Inferior parietal cortex (tissue), 1 donor: Measurements from ENCODE around the gene GPRC5A.
A peak's percentile ranks its signal among the peaks of the same experiment; 100 is the strongest.

Experiments
- DNase-seq: peaks from one replicate; pipeline ENCODE4 v3.0.0-alpha.2; 2016; ENCODE audit errors: extremely low spot score

Gene GPRC5A

GRCh38 chr12:12941450-12942350 is 50.3 kb downstream of the GPRC5A start:
- DNase-seq = no peak

DNA sequence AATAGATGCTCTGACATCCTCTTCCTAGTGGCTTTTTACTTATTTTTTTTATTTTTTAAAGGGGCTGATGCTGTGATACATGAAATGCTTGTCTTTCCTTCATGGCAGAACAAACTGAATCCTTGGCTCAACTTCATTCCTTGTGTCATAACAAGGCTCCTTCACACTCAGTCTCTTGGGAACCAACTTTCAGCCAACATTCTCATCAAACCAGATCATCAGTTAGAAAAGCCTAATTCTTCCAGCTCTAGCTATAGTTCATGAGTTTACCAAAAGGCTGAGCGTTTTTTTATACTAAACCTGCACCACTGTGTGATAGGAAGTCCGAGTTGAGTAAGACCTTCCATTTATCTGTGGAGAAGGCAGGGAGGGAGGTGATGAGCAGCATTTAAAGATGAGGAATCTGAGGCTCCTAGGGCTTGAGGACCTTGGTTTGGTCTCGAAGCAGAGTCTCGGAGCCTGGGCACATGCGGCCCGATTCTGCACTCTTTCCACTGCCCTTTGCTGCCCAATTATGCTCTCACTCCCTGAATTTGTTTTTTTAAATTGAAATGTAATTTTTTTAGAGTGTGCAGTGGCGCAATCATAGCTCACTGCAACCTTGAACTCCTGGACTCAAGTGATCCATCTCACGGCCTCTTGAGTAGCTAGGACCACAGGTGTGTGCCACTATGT is 52.4 kb downstream of the GPRC5A start:
- no peak for DNase-seq

DNA sequence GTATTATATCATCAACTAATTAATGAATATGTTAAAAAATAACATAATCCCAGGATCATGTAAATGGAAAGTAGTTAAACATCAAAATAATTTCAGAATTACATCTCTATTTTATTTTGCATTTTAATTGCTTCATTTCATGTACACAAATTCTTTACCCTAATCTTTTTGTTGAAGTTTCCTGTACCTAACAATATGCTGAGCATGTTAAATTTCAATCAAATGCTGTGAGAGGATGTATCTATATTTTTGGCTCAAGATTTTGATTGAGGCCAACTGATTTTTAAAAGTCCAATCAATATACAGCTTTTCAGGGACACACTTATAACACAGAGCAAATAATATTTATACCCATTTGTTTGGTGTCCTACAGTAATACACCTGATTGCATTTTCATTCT is 54.2 kb downstream of the GPRC5A start:
- DNase-seq = no peak

- peak; percentile 76 for DNase-seq
Measured at GRCh38 chr12:12946686-12947355, 55.5 kb downstream of the GPRC5A start.

DNA sequence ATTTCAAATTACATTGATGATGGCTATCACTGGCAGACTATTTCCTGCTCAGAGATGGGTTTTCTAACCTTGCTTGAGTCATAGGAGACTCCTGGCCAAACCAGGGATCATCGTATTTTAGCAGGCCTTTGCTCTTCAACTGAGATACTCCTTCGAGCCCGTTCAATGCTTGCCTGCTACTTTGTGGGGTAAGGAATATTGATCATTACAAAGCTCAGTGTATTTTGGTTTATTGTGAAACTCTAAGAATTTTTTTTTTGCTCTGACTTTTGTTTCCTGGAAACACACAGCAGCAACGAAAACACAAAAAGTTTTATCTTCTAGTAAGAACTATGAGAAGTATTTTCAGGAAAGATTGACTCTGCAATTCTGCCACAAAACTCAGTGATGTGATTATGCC is 56.5 kb downstream of the GPRC5A start:
- DNase-seq = no peak

DNA sequence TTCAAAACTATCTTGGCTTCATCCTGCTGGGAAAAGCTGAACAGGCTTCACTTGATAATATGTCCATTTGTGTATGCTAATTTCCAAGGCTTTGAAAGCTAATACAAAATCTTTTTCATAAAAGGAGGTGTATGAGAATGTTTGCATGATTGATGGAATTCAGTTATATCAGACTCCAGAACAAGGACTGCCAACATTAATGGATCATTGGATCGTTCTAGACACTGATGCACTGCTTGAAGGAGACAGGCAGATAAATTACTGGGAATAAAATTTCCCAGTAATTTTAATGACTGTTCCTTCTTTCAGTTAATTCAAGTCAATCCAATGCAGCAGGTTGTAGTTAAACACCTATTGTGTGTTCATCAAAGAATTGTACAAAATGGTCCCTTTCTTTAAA is 60.1 kb downstream of the GPRC5A start:
- DNase-seq = no peak

- DNase-seq = no peak
Measured at GRCh38 chr12:12952036-12952435, 60.7 kb downstream of the GPRC5A start, which contains the start of gene GPRC5D. TSS of gene GPRC5D (minus strand) at chr12:12952170. CDS start at chr12:12950384, 1,786 bp downstream.

DNA sequence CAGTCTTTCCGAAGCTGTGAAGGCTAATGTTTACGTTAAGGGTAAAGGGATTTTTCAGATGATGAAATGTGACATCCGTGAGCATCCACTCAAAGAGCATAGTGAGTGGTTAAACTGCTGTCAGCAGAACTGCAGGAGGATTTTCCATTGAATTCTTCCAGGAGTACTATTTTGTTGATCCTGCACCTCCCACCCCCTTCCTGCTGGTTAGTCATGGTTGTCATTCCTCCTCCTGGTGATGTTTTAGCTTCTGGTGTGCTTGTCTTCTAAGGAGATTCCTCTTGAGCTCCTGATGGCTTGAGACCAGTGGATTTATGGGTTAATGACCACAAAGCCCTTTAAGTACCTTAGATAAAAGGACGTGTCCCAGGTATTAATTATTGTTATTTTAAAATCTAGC is 63.0 kb downstream of the GPRC5A start:
- no peak for DNase-seq

- no peak for DNase-seq
Measured at GRCh38 chr12:12954878-12955625, 63.7 kb downstream of the GPRC5A start.

GRCh38 chr12:12958886-12959285 is 67.5 kb downstream of the GPRC5A start:
- no peak for DNase-seq

- DNase-seq = no peak
Measured at GRCh38 chr12:12960639-12961209, 69.4 kb downstream of the GPRC5A start.

GRCh38 chr12:12964255-12964654 is 72.9 kb downstream of the GPRC5A start:
- DNase-seq = no peak

DNA sequence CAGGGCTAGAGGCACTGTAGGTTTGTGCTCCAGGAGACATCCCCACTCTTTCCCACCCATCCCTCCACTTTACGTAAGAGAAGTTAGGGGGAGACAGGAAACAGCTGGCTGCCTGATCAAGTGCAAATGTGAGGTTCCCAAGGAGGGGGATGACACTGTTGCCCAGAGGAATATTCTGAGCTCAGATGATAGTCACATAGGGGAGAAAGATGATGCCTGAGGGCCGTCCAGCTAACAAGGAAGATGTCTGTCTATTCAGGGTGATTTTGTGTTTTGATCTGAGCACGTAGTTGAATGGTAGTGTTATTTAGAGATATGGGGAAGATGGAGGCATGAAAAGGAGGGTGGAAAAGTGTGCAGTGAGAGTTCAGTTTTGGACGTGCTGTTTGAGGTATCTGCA is 74.5 kb downstream of the GPRC5A start:
- no peak for DNase-seq
